CD4-positive, alpha-beta T cell treated with Interleukin-4 for 4 hours (primary cell): ENCODE data around the gene CBX3.
"Not testable (repeated sequence)": the region's sequence is repeated elsewhere in the genome, so short reads cannot be mapped to it uniquely, and the experiment has no call there.

Experiments used
- DNase-seq: peaks from one replicate; pipeline ENCODE4 v3.0.0-alpha.2; 2020

Gene CBX3

DNA sequence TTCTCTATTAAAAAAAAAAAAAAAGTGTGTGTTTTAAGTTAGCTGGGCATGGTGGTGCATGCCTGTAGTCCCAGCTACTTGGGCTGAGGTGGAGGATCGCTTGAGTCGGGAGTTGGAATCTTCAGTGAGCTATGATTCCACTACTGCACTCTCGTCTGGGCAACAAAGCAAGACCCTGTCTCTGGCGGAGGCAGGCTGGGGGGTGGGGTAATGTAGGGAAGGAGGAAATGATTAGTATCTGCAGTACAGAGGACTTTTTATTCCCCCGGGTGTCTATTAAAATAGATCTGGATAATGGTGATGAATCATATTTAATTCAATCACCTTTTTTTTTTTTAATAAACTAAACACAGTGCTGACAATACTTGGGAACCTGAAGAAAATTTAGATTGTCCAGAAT, 6.5 kb downstream of the CBX3 start:
- DNase-seq: no peak

DNA sequence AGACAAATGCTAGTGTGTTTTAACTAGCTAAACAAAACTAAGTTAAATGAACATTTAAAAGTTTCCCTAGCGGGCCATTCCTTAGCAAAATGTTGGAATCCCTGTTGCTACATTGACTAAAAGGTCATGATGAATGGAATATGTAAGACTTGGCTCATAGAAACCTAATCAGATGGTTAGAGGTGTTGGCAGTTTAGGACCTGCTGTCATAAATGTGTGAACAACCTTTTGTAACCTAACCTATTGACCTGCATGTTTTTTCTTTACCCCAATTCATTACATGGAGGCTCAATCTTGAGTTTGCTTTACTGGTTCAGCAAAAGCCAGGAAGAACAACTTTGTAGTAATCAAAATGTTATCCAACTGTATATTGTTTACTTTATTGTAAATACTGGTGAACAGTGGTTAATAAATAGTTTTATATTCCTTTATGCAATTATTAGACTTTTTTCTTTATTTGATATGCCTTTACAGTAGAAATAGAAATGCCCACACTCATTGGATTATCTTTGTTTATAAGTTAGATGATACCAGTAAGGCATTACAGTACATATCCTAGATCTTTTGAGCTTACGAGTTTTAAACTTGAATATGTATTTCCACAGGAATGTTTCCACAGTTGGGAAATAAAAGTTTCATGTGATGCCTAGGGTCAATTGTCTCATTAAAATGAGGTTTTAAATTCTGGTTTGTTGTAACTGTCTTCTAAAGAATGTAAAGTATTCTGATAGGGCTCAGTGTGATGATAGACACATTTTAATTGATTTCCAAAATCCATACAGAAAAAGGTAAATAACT, 11.6 kb downstream of the CBX3 start:
- DNase-seq: no peak

DNA sequence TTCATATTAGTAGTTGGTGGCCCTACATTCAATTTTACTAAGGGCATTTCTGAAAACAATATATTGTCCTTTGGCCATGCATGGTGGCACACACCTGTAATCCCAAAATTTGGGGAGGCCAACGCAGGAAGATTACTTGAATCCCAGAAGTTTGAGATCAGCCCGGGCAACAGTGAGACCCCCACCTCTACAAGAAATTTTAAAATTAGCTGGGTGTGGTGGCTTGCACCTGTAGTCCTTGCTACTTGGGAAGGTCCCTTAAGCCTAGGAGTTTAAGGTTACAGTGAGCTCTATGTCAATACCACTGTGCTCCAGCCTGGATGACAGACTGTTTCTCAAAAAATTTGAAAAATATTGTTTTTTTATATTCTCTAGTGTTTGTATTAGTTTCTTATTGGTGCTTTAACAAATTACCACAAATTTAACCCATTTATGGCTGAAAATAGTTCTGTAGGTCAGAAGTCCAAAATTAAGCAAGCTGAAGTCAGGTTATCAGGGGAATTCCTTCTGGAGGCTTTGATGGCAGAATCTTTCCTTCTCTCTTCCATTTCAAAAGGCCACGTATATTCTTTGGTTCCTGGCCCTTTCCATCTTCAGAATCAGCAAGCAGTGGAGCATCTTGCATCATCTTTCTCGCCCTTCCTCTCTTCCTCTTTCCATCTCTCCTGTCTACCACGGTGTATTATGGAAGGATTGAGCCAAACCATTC, 12.4 kb downstream of the CBX3 start:
- DNase-seq: no peak

DNA sequence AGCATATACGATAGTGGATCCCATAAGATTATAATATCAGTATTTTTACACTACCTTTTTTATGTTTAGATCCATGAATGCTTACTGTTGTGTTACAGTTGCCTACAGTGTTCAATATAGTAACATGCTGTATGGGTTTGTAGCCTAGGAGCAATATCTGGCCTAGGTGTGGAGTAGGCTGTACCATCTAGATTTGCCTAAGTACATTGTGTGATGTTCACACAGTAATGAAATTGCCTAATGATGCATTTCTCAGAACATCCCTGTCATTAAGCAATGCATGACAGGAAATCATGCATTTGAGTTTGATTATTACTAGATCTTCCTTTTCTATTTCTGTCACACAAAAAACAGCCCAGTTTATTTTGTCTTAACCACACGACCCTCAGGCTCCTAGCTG, 14.5 kb downstream of the CBX3 start:
- DNase-seq: no peak

DNA sequence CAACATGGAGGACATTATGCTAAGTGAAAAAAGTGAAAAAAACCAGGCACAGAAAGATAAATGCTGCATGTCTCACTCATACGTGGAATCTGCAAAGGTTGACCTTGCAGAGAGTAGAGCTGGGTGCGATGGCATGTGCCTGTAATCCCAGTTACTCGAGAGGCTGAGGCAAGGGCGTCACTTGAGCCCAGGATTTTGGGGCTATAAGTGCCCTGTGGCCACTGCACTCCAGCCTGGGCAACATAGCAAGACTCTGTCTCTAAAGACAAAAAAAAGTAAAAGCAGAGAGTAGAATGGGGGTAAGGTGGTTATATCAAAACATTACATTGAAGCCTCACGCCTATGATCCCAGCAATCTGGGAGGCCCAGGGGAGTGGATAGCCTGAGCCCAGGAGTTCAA, 22.8 kb downstream of the CBX3 start:
- no peak for DNase-seq

DNA sequence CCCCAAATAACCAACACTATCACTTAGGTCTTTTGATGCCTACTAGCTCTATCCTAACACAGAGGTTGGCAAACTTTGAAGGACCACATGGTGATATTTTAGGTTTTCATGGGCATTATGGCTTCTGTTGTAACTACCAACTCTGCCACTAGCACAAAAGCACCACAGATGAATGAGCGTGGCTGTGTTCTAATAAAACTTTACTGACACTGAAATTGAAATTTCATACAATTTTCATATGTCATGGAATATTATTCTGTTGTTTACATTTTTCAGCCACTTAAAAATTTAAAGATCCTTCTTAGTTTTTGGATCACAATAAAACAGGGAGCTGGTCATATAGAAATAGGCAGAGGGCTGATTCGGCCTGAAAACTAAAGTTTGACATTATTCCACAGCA, 26.4 kb downstream of the CBX3 start:
- DNase-seq: no peak

DNA sequence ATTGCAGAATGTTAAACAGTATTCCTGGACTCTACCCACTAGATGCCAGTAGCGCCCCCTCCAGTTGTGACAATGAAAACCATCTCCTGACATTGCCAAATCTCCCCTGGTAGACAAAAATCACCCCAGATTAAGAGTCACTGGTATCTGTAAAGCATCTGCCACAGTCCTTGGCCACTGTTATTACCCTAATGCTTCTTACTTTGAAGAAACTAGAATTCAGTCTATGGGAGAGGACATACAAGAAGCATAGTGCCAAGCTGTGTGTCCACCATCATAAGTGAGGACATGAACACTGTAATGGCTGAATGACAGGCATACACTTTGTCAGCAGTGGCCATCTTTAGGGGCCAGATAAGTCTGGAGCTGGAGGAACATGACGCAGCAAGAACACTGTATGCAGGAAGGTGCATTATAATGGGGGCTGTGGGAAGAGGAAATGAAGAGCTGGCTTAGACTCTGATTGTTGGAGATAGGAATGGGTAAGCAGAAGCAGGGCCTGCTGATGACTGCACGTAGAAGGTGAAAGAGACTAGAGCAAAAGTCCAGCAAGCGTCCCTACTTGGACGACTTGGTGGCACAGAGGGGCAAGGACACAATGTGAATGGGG, 32.5 kb downstream of the CBX3 start:
- no peak for DNase-seq

DNA sequence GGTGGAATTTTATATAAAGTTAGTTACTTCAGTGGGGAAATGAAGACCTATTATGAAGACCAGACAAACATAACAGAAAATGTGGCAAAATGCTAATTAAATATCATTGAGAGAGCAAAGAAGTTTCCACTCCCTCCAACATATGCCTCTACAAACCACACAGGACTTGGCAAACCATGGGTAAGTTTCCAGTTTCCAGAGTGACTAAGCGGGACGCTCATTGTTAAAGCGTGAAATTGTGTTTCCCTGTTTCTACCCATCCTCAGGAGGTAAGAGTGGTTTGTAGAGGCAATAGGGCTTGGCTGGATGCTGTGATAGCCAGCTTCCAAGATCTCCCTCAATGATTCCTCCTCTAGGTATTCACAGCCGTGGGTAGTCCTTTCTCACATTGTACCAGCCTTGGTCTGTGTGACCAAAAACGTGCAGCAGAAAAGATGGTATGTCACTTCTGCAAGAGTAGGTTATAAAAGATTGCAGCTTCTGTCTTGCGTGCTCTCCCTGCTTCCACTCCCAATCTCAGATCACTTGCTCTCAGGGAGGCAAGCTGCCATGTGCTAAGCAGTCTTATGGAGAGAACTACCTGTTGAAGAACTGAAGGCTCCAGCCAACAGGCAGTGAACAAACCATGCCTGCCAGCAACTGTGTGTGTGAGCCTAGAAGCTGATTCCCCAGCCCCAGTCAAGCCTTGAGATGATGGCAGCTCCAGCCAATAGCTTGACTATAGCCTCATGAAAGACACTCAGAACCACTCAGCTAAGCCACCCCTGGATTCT, 35.7 kb downstream of the CBX3 start:
- no peak for DNase-seq

DNA sequence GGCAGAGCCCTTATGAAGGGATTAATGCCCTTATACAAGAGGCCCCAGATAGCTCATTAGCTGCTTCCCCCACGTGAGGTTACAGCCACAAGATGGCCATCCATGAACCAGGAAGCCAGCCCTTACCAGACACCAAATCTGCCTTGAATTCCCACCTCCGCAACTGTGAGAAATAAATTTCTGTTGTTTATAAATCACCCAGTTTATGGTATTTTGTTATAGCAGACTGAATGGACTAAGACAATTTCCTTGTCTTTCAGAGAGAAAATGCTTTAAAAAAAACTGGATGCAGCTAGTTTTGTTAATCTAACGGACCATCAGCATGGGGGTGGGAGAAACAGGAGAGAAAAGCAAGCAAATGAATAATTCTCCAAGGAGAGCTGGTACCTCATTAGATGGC, 36.5 kb downstream of the CBX3 start:
- no peak for DNase-seq

DNA sequence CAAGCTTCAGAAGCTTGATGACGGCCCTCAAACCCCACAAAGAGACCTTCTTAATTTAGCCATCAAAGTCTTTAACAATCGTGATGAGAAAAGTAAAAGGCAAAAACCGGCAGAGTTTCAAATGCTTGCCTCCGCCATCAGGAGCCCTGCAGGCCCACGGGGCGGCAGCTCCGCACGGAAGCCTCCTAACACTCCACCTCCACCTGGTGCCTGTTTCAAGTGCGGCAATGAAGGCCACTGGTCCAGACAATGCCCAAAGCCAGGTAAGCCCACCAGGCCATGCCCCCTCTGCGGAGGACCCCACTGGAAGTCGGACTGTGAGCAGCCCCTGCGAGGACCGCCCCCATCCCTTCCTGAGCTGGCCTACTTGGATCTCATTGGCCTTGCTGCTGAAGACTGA, 43.6 kb downstream of the CBX3 start:
- DNase-seq: no peak

DNA sequence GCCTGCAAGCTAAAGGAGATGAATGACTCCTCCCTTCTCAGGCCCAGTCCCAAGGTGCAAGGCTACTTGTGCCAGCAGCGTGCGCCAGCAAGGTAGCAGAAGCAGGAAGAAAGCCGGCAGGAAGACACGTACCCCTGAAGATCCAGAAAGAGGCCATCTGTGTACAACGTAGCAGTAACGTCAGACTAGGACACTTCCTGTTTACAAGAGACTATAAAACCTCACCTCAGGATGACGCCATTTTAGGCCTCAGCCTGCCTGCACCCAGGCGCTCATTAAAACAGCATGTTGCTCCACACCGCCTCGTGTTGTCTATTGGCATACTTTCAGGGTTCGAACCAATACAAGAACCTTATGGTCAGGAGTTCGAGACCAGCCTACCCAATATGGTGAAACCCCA, 48.7 kb downstream of the CBX3 start:
- no peak for DNase-seq

DNA sequence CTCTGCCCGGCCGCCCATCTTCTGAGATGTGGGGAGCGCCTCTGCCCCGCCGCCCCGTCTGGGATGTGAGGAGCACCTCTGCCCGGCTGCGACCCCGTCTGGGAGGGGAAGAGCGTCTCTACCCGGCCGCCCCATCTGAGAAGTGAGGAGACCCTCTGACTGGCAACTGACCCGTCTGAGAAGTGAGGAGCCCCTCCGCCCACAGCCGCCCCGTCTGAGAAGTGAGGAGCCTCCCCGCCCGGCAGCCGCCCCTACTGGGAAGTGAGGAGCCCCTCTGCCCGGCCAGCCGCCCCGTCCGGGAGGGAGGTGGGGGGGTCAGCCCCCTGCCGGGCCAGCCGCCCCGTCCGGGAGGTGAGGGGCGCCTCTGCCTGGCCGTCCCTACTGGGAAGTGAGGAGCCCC, 60.3 kb downstream of the CBX3 start:
- not testable (repeated sequence) for DNase-seq
